ENCODE results near the gene NPAS3.

The NPAS3 gene

DNA sequence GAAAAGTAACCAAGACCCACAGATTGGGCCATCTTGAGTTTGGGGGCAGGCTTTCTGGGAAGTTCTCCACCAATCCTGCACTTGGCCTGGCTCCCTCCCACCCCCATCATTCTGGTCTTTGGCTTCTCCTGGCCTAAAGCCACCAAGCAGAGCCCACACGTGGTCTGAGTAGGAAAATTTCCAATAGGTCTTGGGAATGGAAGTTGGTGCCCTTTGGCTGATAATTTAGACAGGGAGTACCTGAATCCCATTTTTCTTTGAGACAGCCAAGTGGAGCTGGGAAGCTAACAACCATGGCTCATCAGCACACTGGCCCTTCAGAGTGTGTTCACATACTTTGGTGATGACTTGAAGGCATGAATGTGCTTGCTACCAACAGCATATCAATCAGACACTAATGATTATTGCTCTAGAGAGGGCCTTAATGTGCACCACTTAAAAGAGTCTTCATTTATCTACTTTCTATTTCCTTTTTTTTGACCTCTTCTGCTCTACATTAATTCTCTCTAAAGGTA, 856.2 kb downstream of the NPAS3 start:
- no peaks in the 10 kb centered on the region for H3K27me3 ChIP-seq (ENCODE audit: insufficient read depth, low read length, poor library complexity, severe bottlenecking)
- H3F3A ChIP-seq (ENCODE audit: low read depth): no peaks in the 10 kb centered on the region
- no peaks in the 10 kb centered on the region for H3K36me3 ChIP-seq (ENCODE audit: insufficient read depth, low read length)
- peaks cover 7% of the 10 kb centered on the region for H3K4me1 ChIP-seq (ENCODE audit: insufficient read depth, low read length, poor library complexity, severe bottlenecking)
- no peaks in the 10 kb centered on the region for H3K79me2 ChIP-seq (ENCODE audit: insufficient read depth, low read length)
- H3K4me2 ChIP-seq (ENCODE audit: low read depth, low read length, poor library complexity, severe bottlenecking): no peak overlapping the region
- no peaks in the 10 kb centered on the region for H3K9me2 ChIP-seq (replicated peaks; ENCODE audit: low read depth, low read length)
- H3K9me3 ChIP-seq (ENCODE audit: insufficient read depth, low read depth, low read length): no peaks in the 10 kb centered on the region
- no peak for TF ChIP-seq EZH2phosphoT487 (IDR thresholded peaks at IDR 0.05; ENCODE audit: borderline replicate concordance)
- TF ChIP-seq, protein P1, sequence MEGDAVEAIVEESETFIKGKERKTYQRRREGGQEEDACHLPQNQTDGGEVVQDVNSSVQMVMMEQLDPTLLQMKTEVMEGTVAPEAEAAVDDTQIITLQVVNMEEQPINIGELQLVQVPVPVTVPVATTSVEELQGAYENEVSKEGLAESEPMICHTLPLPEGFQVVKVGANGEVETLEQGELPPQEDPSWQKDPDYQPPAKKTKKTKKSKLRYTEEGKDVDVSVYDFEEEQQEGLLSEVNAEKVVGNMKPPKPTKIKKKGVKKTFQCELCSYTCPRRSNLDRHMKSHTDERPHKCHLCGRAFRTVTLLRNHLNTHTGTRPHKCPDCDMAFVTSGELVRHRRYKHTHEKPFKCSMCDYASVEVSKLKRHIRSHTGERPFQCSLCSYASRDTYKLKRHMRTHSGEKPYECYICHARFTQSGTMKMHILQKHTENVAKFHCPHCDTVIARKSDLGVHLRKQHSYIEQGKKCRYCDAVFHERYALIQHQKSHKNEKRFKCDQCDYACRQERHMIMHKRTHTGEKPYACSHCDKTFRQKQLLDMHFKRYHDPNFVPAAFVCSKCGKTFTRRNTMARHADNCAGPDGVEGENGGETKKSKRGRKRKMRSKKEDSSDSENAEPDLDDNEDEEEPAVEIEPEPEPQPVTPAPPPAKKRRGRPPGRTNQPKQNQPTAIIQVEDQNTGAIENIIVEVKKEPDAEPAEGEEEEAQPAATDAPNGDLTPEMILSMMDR (conservative IDR thresholded peaks at IDR 0.05; ENCODE audit: low read length): no peak
- H3K4me3 ChIP-seq (ENCODE audit: low read length, poor library complexity, severe bottlenecking): no peak overlapping the region
- H2AFZ ChIP-seq (ENCODE audit: low read length): no peak overlapping the region
- no peaks in the 10 kb centered on the region for H4K20me1 ChIP-seq (ENCODE audit: insufficient read depth, low read length, poor library complexity, severe bottlenecking)
- H3K9ac ChIP-seq (ENCODE audit: low read depth, low read length, poor library complexity, severe bottlenecking): no peak overlapping the region

GRCh38 chr14:33796356-33796755, 857.7 kb downstream of the NPAS3 start:
- Histone ChIP-seq H2AFZ (ENCODE audit: low read length) (no peak overlapping the region), H3K4me1 (ENCODE audit: insufficient read depth, low read length, poor library complexity, severe bottlenecking) (peaks cover 2% of the 10 kb centered on the region), H3K36me3 (ENCODE audit: insufficient read depth, low read length) (no peaks in the 10 kb centered on the region), H3K79me2 (ENCODE audit: insufficient read depth, low read length) (no peaks in the 10 kb centered on the region), H3K9ac (ENCODE audit: low read depth, low read length, poor library complexity, severe bottlenecking) (no peak overlapping the region), H3F3A (ENCODE audit: low read depth) (no peaks in the 10 kb centered on the region), H3K4me3 (ENCODE audit: low read length, poor library complexity, severe bottlenecking) (no peak overlapping the region), H3K9me2 (replicated peaks; ENCODE audit: low read depth, low read length) (no peaks in the 10 kb centered on the region), H3K27me3 (ENCODE audit: insufficient read depth, low read length, poor library complexity, severe bottlenecking) (no peaks in the 10 kb centered on the region), H3K4me2 (ENCODE audit: low read depth, low read length, poor library complexity, severe bottlenecking) (no peak overlapping the region), H3K9me3 (ENCODE audit: insufficient read depth, low read depth, low read length) (no peaks in the 10 kb centered on the region), H4K20me1 (ENCODE audit: insufficient read depth, low read length, poor library complexity, severe bottlenecking) (no peaks in the 10 kb centered on the region)
- TF ChIP-seq, protein P1 (conservative IDR thresholded peaks at IDR 0.05; ENCODE audit: low read length): no peak
- no peak for TF ChIP-seq EZH2phosphoT487 (IDR thresholded peaks at IDR 0.05; ENCODE audit: borderline replicate concordance)

DNA sequence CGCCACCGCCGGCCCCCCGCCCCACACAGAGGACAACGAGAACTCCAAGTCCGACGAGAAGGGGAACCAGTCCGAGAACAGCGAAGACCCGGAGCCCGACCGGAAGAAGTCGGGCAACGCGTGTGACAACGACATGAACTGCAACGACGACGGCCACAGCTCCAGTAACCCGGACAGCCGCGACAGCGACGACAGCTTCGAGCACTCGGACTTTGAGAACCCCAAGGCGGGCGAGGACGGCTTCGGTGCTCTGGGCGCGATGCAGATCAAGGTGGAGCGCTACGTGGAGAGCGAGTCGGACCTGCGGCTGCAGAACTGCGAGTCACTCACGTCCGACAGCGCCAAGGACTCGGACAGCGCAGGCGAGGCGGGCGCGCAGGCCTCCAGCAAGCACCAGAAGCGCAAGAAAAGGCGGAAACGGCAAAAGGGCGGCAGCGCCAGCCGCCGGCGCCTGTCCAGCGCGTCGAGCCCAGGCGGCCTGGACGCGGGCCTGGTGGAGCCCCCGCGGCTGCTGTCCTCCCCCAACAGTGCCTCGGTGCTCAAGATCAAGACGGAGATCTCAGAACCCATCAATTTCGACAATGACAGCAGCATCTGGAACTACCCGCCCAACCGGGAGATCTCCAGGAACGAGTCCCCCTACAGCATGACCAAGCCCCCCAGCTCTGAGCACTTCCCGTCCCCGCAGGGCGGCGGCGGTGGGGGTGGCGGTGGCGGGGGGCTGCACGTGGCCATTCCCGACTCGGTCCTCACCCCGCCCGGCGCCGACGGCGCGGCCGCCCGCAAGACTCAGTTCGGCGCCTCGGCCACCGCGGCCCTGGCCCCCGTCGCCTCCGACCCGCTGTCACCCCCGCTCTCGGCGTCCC, 861.3 kb downstream of the NPAS3 start:
- Histone ChIP-seq H3K79me2 (ENCODE audit: insufficient read depth, low read length) (no peaks in the 10 kb centered on the region), H3K4me3 (ENCODE audit: low read length, poor library complexity, severe bottlenecking) (no peak overlapping the region), H3K9me2 (replicated peaks; ENCODE audit: low read depth, low read length) (no peaks in the 10 kb centered on the region), H3K27me3 (ENCODE audit: insufficient read depth, low read length, poor library complexity, severe bottlenecking) (no peaks in the 10 kb centered on the region), H3K9ac (ENCODE audit: low read depth, low read length, poor library complexity, severe bottlenecking) (no peak overlapping the region), H3K36me3 (ENCODE audit: insufficient read depth, low read length) (no peaks in the 10 kb centered on the region), H3K9me3 (ENCODE audit: insufficient read depth, low read depth, low read length) (no peaks in the 10 kb centered on the region), H3K4me2 (ENCODE audit: low read depth, low read length, poor library complexity, severe bottlenecking) (no peak overlapping the region), H3F3A (ENCODE audit: low read depth) (no peaks in the 10 kb centered on the region), H4K20me1 (ENCODE audit: insufficient read depth, low read length, poor library complexity, severe bottlenecking) (no peaks in the 10 kb centered on the region), H3K4me1 (ENCODE audit: insufficient read depth, low read length, poor library complexity, severe bottlenecking) (no peaks in the 10 kb centered on the region), H2AFZ (ENCODE audit: low read length) (no peak overlapping the region)
- no peak for TF ChIP-seq EZH2phosphoT487 (IDR thresholded peaks at IDR 0.05; ENCODE audit: borderline replicate concordance)
- TF ChIP-seq, protein P1 (conservative IDR thresholded peaks at IDR 0.05; ENCODE audit: low read length): no peak

All from Loucy (cell line).